Cerebellar nuclear complex (tissue), 1 donor: ENCODE results near the gene TAS2R42.

Source experiments
- DNase-seq, 2 experiments: peaks; one replicate each; lab custom pipeline; 2025; lab: John Stamatoyannopoulos, UW

TAS2R42 gene, protein sequence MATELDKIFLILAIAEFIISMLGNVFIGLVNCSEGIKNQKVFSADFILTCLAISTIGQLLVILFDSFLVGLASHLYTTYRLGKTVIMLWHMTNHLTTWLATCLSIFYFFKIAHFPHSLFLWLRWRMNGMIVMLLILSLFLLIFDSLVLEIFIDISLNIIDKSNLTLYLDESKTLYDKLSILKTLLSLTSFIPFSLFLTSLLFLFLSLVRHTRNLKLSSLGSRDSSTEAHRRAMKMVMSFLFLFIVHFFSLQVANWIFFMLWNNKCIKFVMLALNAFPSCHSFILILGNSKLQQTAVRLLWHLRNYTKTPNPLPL

DNA sequence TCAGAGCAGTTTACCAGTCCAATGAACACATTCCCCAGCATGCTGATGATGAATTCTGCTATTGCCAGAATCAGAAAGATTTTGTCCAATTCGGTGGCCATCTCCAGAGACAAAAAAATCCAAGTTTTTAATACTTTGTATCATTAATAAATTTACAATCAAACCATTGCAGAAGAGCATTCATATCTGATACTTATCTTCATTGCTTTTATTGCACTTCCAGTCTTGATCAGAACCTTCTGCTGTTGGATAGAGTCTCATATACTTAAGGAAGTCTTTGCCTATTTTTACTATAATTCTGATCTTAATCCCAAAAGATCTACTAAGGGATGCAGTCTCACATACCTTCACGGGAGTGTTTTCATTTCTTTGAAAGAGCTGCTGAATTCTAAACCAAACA, at the start of gene TAS2R42:
TSS of gene TAS2R42 (minus strand) at position 101 of the 400 bp plus-strand sequence. CDS start at position 101, 0 bp downstream.
- no peak for DNase-seq

DNA sequence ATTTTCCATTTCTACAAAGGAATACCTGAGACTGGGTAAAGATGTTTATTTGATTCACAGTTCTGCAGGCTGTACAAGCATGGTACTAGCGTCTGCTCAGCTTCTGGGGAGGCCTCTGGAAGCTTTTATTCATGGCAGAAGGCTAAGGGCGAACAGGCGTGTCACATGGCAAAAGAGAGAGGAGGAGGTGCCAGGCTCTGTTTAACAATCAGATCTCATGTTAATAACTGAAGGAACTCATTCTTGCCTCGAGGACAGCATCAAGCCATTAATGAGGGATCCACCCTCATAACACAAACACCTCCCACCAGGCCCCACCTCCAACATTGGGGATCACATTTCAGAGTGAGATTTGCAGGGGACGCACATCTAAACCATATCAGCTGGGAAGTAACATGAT, 46.8 kb upstream of the TAS2R42 start:
- no peak for DNase-seq

DNA sequence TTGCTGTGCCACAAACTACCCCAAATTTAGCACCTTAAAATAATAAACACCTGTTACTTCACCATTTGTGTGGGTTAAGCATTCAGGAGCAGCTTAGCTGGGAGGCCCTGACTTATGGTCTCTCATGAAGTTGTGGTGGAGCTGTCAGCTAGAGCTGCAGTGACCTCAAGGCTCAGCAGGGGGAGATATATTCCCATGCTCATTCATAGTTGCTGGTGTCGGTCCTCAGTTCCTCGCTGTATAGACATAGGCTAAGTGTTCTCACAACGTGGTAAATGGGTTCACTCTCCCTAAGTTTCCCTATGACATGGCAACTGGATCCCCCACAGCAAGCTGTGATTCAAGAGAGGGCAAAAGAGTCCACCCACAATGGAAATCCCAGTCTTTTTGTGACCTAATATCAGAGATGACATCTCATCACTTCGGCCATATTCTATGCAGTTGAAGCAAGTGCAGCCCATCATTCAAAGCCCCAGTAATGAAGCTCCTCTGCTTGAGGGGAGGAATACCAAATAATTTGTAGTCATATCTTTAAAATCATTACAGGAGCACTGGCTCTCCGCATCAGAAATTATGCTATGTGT, 41.7 kb upstream of the TAS2R42 start:
- DNase-seq: no peak

DNA sequence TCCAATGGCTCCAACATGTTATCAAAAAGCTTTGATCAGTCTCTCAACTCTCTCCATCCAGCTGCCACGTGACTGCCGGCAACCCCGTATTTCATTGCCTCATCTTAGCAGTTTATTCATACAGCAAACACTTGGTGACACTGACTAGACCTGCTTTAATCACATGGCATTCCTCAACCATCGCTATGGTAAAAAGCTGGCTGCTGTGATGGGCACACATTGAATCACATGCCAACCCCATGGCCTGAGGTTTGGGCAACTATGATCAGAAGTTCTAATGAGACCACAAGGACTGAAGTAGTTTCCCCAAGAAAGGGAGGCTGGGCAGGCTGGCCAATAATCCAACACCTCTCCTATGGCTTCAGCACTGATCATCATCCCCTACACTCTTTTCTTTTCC, 40.6 kb upstream of the TAS2R42 start:
- DNase-seq: no peak

DNA sequence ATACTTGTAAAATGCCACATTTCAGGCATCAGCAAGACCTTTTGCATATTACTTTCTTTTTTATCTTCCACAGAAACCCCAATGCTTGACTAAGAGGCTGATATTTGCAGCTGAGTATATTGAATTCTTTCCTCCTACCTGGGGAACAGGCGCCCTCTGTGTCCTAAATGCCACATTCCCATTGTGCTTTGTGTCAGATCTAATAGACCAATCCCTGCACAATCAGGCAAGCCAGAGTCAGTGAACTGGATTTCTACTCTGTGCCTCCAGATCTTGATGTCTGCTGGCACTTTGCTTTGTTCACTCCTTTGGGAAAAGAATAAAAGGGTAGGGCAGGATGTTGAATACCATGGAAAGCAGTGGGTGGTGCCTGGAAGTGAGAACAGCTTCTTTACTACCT, 22.4 kb upstream of the TAS2R42 start:
- no peak for DNase-seq

DNA sequence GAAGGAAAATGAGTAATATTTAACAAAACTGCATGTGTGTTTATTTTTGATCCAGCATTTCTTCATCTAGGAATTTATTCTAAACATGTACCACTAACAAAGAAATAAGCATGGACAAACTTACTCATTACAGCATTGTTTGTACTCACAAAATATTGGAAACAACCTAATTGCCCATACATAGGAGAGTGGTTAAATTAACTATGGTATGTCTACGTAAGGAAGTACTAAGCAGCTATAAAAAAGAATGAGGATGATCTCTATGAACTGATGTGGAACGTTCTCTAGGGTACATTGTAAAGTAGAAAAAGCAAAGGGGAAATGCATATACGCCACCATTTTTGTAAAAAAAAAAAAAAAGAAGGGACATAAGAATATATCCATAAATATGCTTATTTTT, 17.4 kb upstream of the TAS2R42 start:
- no peak for DNase-seq

DNA sequence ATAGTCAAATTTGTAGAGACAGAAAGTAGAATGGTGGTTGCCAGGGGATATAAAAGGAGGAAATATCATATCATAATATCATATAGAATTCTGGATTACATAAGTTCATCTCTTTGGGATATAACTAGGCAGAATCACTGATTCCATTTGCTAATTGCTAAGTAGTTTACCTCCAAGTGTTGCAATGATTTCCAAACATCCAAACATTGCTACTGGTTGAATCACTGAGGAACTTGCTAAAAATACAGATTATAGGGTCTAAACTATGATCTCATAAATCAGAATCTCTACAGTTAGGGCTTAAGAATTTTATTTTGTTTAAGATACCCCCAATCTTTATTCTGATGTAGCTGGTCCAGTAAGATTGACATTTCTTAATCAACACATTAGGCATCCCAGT, 16.1 kb upstream of the TAS2R42 start:
- DNase-seq: no peak

DNA sequence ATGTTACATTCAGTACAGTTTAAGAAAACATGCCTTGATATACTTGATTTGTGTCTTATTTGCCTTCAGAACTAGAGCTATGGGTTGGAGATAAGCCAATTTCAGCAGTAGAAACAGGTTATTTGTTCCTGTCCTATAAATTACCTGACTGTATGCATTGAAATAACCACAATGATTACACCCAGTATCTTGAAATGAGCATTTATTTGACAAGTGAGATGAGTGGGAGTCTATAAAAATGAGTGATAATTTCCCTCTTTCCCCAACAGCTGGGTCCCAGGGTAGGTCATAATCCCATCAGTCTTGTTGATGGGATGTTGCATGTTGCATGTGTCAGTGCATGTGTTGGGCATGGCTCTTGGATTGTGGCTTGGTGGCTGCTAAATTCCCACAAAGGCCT, 3.7 kb downstream of the TAS2R42 start:
- DNase-seq: no peak

DNA sequence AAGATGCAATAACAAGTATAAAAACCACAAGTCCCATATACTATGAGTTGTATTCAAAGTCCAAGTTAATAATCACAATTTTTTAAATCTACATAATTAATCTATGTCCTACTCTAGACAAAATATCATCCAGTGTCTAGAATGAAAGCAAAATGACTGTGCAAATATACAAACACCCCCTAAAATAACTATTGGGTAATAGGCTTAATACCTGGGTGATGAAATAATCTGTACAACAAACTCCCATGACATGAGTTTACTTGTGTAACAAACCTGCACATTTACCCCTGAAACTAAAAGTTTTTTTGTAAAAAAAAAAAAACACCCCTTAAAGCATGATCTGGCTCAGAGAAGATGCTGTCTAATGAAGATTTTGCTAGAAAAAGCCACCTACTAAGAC, 4.2 kb downstream of the TAS2R42 start:
- no peak for DNase-seq

DNA sequence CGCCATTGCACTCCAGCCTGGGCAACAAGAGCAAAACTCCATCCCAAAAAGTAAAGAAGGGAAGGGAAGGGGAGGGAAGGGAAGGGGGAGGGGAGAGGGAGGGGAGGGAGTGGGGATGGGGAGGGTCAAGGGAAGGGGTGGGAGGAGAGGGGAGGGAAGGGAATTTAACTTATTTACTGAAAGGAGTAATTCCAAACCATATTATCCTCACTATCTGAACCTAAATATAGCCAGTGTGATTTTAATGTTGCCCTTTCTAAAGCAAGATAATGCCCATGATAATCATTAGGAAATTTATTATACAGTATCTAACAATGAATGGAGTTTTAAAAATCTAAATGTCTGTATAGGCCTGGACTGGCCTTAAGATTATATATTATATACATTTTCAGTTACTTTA, 8.5 kb downstream of the TAS2R42 start:
- no peak for DNase-seq

DNA sequence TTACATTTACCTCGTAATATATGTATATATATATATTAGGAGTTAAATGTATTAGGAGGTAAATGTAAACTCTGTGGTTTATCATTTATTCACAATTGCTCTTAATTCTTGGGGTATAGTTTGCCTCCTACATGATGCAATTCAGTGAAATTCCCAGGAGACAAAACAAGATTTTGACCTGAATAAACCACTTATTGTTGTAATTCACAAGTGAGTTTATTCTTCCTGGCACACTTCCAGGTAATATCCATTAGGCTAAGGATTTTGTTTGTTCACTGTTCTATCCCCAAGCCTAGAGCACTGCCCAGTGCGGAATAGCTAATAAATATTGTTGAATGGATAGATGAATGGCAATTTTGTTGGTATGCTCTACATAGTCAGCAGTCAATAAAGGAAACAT, 12.7 kb downstream of the TAS2R42 start:
- DNase-seq: no peak

DNA sequence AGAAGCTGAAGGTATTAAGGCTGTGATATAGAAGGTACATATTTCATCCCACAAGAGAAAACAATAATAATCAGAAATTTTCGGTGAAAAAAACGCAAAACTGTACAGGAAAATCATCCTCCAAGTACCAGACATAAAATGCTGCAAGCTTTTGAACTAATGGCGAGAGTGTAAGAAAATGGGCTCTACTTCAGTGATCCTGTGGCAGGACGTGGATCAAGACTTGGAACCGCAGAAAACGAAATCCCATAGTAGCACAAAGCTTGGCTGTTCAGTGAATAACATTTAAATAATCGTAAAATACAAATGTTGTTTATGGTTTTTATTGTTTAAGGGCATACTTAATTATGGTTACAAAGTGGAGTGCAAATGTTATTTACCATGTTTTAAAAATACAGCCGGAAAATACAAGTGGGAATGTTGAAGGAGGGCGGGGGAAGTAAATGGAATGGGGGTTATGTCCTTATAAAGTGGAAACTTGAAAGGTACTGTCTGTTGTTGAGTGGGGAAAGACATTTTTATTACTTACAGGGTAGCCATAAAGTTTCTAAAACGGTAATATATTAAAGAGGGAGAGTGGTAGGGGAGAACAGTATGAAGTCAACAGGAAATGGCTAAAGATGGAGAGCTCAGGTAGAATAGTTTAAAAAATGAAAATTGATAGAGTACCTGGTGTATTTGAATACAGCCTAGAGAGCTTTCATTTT, 14.6 kb downstream of the TAS2R42 start:
- DNase-seq: no peak

DNA sequence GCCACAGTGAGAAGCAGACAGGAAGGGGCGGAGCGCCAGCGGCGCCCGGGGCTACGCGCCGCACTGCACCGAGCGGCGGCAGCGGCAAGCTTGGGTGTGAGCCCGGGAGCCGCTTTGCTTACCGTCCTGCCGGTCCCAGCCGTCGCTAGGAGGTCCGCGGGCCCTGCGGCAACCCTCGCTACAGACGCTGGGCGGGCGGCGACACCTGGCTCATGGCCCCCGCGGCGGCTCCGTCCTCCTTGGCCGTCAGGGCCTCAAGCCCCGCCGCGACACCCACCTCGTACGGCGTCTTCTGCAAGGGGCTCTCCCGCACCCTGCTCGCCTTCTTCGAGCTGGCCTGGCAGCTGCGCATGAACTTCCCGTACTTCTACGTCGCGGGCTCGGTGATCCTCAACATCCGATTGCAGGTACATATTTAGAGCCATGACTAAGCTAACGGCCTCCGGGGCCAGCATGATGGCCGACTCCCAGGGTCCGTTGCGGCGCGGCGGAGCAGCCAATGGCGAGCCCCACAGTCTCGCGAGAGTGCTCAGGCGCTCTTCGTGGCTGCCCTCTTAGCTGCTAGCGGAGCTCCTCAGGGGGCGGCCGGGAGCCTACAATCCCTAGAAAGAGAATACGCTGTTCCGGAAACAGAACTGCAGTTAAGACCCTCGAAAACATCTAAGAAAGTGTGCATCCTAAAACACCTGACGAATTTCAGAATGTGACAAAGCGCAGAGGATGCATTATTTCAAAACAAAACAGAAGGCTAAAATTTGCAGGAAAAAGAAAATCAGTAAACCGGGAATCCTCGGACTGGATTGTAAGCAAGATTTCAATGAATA, 15.4 kb downstream of the TAS2R42 start, which contains the start of gene SMIM10L1:
TSS of gene SMIM10L1 (plus strand) at position 50 of the 824 bp plus-strand sequence. CDS start at position 213, 163 bp downstream.
- DNase-seq: peak; percentile 6 to 49

DNA sequence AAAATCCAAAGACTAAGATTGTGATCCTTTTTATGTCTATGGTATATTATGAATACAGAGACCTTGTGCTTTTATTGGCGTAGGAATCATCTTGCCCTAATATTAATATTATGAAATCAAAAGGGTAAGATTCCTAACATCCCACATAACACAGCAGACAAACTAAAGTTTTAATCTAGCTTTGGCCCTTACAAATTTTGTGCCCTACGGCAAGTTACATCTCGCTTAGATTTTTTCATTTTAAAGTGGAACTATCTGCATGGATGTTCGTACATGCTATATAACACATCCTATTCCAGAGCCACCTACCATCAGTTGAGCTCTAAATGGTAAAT, 16.0 kb downstream of the TAS2R42 start:
- DNase-seq: no peak

DNA sequence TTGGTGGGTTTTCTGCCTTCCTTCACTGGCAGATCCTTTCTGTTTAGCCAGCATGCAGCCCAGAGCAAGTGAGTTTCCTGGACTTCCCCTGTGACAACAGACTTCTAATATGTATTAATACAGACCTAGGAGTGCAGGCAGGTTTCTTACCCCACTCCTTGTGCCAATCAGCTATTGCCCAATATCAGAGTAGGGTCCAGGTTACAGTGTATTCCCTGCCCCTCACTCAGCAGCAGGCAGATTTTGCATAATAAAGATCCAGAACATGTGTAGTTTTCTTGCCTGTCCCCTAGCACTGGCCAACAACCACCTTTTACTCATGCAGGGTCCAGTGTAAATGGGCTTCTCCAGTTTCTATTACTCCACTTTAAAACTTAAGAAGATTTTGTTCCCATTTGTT, 20.4 kb downstream of the TAS2R42 start:
- no peak for DNase-seq

DNA sequence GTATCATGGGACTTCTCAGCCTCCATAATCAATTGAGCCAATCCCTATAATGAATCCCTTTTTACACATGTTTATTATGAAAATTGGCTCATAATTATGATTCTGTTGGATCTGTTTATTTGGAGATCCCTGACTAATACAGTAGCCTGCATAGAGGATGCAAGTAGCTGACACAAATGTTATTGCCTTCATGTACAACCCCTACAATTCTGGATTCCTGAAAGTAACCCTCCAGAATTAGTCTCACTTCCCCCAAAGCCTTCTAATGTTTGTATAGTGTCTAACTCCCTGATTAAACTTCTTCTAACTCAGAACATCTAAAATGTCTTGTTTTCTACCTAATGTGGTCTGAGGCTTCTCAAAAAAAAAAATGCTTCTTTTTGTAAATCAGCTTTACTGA, 22.4 kb downstream of the TAS2R42 start:
- no peak for DNase-seq

DNA sequence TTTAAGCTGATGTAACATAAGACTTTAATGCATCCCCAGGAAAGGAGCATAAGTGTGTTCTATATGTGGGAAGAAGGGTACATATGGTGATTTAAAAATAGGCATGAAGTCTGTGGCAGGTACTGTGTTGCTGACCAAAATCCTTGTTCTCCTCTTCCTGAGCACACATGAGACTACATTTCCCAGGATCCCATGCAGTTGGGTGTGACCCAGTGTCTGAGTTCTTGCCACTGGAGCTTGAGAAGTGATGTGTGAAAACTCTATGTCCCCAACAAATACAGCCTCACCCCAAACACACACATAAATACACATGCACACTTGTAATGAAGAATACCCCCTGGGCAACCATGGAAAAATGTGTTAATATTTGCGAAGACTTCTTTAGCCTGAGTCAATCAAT, 24.2 kb downstream of the TAS2R42 start:
- no peak for DNase-seq

DNA sequence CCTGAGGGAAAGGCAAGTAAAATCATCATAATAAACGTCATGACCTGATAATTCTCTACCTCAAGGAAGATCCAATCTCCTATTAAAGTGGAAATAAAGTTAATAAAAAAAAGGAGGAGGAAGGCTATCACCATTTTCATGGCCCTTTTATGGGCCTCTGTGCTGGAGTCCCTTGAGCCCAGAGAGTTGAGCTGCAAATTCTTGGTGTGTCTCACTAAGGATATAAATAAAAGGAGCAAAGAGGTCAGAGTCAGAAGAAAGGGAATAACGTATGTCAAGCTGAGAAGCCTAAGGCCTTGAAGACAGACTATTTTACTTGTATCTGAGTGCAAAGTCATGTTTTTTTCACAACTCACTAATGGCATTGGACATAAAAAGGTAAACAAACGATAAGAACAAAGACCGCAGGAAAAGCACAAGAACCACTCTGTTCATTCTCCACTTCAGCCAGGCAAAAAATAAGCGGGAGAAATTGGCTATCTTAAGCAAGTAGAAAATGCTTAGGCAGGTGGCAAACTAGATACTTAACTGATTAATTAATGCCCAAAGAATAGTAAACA, 27.8 kb downstream of the TAS2R42 start:
- no peak for DNase-seq

DNA sequence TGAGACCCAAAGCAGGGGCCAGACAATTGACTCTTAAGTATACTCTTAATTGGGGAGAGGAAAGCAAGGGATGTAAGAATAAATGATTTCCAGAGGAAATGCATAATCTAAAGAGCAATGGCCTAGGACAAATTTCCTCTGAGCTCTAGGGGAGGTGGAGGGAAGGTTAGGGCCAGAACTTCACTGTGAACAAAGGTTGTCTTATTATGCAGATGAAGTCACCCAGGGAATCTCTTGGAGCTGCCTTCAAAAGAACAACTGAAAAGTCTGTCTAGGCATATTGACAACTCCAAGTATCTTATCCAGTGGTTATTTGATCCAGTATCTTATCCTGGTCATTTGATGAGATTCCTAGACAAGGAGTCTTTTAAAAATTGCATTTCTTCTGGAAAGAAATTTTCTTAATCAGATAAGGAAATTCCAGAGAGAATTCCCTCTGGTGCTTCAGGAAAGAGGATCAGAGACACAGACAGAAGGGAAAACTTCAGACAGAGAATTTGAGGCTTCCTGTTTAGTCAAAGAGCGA, 32.3 kb downstream of the TAS2R42 start:
- no peak for DNase-seq

DNA sequence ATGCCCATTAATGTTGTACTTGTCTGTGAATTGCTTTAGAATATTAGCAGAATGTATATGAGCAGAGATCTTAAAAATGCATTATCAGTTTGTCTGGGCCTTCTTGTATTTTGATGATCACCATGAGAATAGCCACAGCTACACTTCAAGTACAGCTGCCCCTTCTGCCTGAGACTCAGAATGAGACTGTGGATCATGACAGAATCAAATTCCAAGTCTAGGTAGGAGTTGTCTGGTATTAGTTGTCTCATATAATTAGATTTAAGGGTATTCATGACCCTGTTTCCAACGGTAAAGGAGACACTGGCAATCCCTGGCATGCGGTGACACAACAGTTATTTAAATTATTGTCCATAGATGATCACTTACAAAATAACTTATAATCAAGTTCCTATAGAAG, 34.0 kb downstream of the TAS2R42 start:
- no peak for DNase-seq

DNA sequence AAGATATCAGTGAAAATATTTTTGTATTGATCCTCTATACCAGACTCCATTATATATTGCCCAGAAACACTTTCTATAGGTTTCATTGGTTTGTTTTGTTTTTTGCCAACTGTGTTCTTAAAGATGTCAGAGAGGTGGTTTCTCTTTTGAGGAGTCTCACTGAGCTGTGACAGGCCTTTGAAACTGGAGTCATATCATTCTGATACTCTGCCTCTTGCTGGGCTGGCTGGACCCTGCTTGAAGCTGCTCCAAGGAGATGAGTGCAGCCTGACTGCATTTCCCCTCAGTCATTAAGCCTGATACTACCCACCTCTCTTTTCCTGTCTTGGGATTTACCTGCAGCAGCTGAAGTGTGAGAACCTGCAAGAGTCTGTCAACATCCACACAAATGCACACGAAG, 35.9 kb downstream of the TAS2R42 start:
- no peak for DNase-seq

DNA sequence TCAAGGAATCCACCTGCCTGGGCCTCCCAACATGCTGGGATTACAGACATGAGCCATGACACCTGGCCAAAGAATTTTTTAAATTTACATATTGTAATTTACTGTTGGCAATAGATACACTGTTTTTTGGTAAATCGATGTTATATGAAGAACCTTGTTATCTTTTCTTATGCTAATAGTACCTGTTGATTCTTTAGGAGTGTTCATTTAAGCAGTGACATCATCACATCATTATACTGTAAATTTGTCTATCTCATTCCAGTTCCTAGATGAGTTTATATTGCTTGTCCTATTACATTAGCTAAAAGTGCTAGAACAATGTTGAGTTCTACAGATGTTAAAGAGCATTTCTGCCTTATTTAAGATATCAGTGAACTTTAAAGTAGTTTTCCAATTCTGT, 39.3 kb downstream of the TAS2R42 start:
- no peak for DNase-seq
